Nephron progenitor cell (in vitro differentiated cells): ENCODE data around the gene NRIP1.

Experiments used
- DNase-seq: peaks from one replicate; pipeline ENCODE4 v3.0.0; 2021
- H3K27ac Mint-ChIP-seq: 2 replicates; pipeline ENCODE4 v1.8.0; 2021; ENCODE audit warnings: mild to moderate bottlenecking, moderate library complexity, mixed read lengths
- H3K27me3 Mint-ChIP-seq: 2 replicates; pipeline ENCODE4 v1.8.0; 2021; ENCODE audit warnings: mild to moderate bottlenecking, low read depth, mixed read lengths; ENCODE audit not compliant: poor library complexity
- H3K36me3 Mint-ChIP-seq: 2 replicates; pipeline ENCODE4 v1.8.0; 2021; ENCODE audit warnings: low read depth, mixed read lengths
- H3K4me1 Mint-ChIP-seq: 2 replicates; pipeline ENCODE4 v1.8.0; 2021; ENCODE audit warnings: mixed read lengths
- H3K4me3 Mint-ChIP-seq: 2 replicates; pipeline ENCODE4 v1.8.0; 2021; ENCODE audit warnings: mild to moderate bottlenecking, moderate library complexity, mixed read lengths
- H3K9me3 Mint-ChIP-seq: 2 replicates; pipeline ENCODE4 v1.8.0; 2021; ENCODE audit warnings: mild to moderate bottlenecking, moderate library complexity, mixed read lengths
- CTCF ChIP-seq: fragments of 200-600 bp; sonication (generic); IDR thresholded peaks from 2 replicates; pipeline ENCODE4 v1.5.0; 2021; ENCODE audit warnings: antibody characterized with exemption

Gene NRIP1

GRCh38 chr21:15007716-15008296 lies 57.0 kb downstream of the NRIP1 start:
- peak overlapping the region; percentile 49 for H3K27ac Mint-ChIP-seq
- peaks cover 70% of the 10 kb centered on the region for H3K36me3 Mint-ChIP-seq
- H3K4me3 Mint-ChIP-seq: no peak overlapping the region
- no peak for DNase-seq
- peaks cover 65% of the 10 kb centered on the region for H3K4me1 Mint-ChIP-seq
- peaks cover 10% of the 10 kb centered on the region for H3K9me3 Mint-ChIP-seq
- TF ChIP-seq CTCF: no peak
- no peaks in the 10 kb centered on the region for H3K27me3 Mint-ChIP-seq

- Mint-ChIP-seq H3K9me3 (peaks cover 10% of the 10 kb centered on the region), H3K4me1 (peaks cover 75% of the 10 kb centered on the region), H3K36me3 (peaks cover 70% of the 10 kb centered on the region), H3K4me3 (no peak overlapping the region), H3K27me3 (no peaks in the 10 kb centered on the region), H3K27ac (peak overlapping the region; percentile 13)
- no peak for DNase-seq
- TF ChIP-seq CTCF: no peak
Measured at GRCh38 chr21:15006594-15007230, 58.1 kb downstream of the NRIP1 start.

- Mint-ChIP-seq H3K4me1 (peaks cover 78% of the 10 kb centered on the region), H3K27ac (peak overlapping the region; percentile 86), H3K27me3 (no peaks in the 10 kb centered on the region), H3K9me3 (peaks cover 7% of the 10 kb centered on the region), H3K36me3 (peaks cover 66% of the 10 kb centered on the region), H3K4me3 (peak overlapping the region; percentile 46)
- DNase-seq: no peak
- TF ChIP-seq CTCF: no peak
Measured at GRCh38 chr21:15005391-15005790, 59.4 kb downstream of the NRIP1 start.

- Mint-ChIP-seq H3K27me3 (no peaks in the 10 kb centered on the region), H3K36me3 (peaks cover 64% of the 10 kb centered on the region), H3K9me3 (peaks cover 6% of the 10 kb centered on the region), H3K4me1 (peaks cover 81% of the 10 kb centered on the region), H3K27ac (peak overlapping the region; percentile 86), H3K4me3 (peak overlapping the region; percentile 64)
- DNase-seq: no peak
- no peak for TF ChIP-seq CTCF
Measured at GRCh38 chr21:15004721-15005370, 60.0 kb downstream of the NRIP1 start.

GRCh38 chr21:15003463-15004135 lies 61.2 kb downstream of the NRIP1 start:
- Mint-ChIP-seq H3K27ac (peak overlapping the region; percentile 3), H3K4me3 (peak overlapping the region; percentile 57)

More at GRCh38 chr21:15003463-15004135, 61.2 kb downstream of the NRIP1 start:
- Mint-ChIP-seq H3K9me3 (peaks cover 6% of the 10 kb centered on the region), H3K27me3 (no peaks in the 10 kb centered on the region), H3K36me3 (peaks cover 56% of the 10 kb centered on the region), H3K4me1 (peaks cover 80% of the 10 kb centered on the region)
- TF ChIP-seq CTCF: no peak
- peak; percentile 68 for DNase-seq
